Mesendoderm (in vitro differentiated cells): ENCODE measurements around the gene GCH1.
"Not testable (repeated sequence)": the region's sequence is repeated elsewhere in the genome, so short reads cannot be mapped to it uniquely, and the experiment has no call there.

Experiments
- DNase-seq: peaks from one replicate; pipeline ENCODE4 v3.0.0; 2013
- H2AK5ac ChIP-seq: 2 replicates; pipeline ENCODE4 v1.6.1; 2013; ENCODE audit warnings: low read length, inconsistent platforms
- H2BK120ac ChIP-seq: 2 replicates; pipeline ENCODE4 v1.6.1; 2013; ENCODE audit warnings: low read depth, mild to moderate bottlenecking, low read length, moderate library complexity, mixed read lengths
- H2BK15ac ChIP-seq: replicated peaks from 2 replicates; pipeline ENCODE4 v1.6.1; 2013; ENCODE audit warnings: low read depth, mild to moderate bottlenecking, moderate library complexity
- H2BK5ac ChIP-seq: 2 replicates; pipeline ENCODE4 v1.6.1; 2013; ENCODE audit warnings: low read length, inconsistent platforms
- H3K18ac ChIP-seq: 2 replicates; pipeline ENCODE4 v1.6.1; 2013; ENCODE audit warnings: mild to moderate bottlenecking, low read length, mixed read lengths
- H3K23ac ChIP-seq: one replicate; pipeline ENCODE4 v1.6.1; 2013; ENCODE audit warnings: low read length
- H3K27ac ChIP-seq: 2 replicates; pipeline ENCODE4 v1.5.1; 2013; ENCODE audit warnings: low read depth, mild to moderate bottlenecking, inconsistent platforms, low read length, moderate library complexity
- H3K27me3 ChIP-seq: 2 replicates; pipeline ENCODE4 v1.6.1; 2013; ENCODE audit warnings: low read length, control low read depth, mild to moderate bottlenecking, inconsistent platforms; ENCODE audit not compliant: insufficient read depth, poor library complexity
- H3K36me3 ChIP-seq: 2 replicates; pipeline ENCODE4 v1.6.1; 2013; ENCODE audit warnings: low read length, inconsistent platforms; ENCODE audit not compliant: control insufficient read depth, insufficient read depth
- H3K4ac ChIP-seq: one replicate; pipeline ENCODE4 v1.6.1; 2013; ENCODE audit warnings: low read depth, mild to moderate bottlenecking, low read length, moderate library complexity
- H3K4me1 ChIP-seq: 2 replicates; pipeline ENCODE4 v1.6.1; 2013; ENCODE audit warnings: low read depth, low read length, inconsistent platforms; ENCODE audit not compliant: control insufficient read depth
- H3K4me2 ChIP-seq: 2 replicates; pipeline ENCODE4 v1.6.1; 2013; ENCODE audit warnings: low read length
- H3K4me3 ChIP-seq: 2 replicates; pipeline ENCODE4 v1.5.1; 2013; ENCODE audit warnings: mild to moderate bottlenecking, low read length
- H3K56ac ChIP-seq: one replicate; pipeline ENCODE4 v1.6.1; 2013; ENCODE audit warnings: low read length
- H3K79me1 ChIP-seq: 2 replicates; pipeline ENCODE4 v1.6.1; 2013; ENCODE audit warnings: low read length, inconsistent platforms
- H3K79me2 ChIP-seq: 2 replicates; pipeline ENCODE4 v1.6.1; 2013; ENCODE audit warnings: mild to moderate bottlenecking, low read length; ENCODE audit not compliant: control insufficient read depth, insufficient read depth
- H3K9ac ChIP-seq: 2 replicates; pipeline ENCODE4 v1.6.1; 2013; ENCODE audit warnings: low read length, inconsistent platforms
- H4K5ac ChIP-seq: one replicate; pipeline ENCODE4 v1.6.1; 2013; ENCODE audit warnings: low read length
- H4K8ac ChIP-seq: one replicate; pipeline ENCODE4 v1.6.1; 2013; ENCODE audit warnings: low read depth, mild to moderate bottlenecking, control low read depth, low read length, moderate library complexity
- WGBS: extraction: QIAGEN DNeasy Blood & Tissue Kit; methylation state at CpG from one replicate; pipeline ENCODE4 v1.1.7; 2013; ENCODE audit warnings: low lambda C conversion rate, missing lambda C conversion rate; ENCODE audit not compliant: insufficient coverage; ENCODE audit errors: extremely low coverage; 5-methylcytosine and 5-hydroxymethylcytosine counted together

The GCH1 gene

DNA sequence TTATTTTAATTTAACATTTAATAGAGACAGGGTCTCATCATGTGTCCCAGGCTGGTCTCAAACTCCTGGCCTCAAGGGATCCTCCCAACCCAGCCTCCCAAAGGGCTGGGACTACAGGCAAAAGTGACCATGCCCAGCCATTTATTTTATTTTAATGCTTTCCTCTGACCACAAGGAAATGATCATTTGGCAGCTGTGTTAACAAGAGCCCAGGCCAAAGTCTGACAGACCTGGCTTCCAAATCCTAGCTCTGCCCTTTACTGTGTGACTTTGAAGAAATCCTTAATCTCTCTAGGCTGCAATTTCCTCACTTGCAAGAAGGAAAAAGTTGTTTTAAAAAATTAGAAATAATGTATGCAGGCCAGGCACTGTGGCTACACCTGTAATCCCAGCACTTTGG, 16.7 kb upstream of the GCH1 start:
- Histone ChIP-seq H3K56ac (no peak overlapping the region), H3K18ac (no peak overlapping the region), H3K27ac (no peak overlapping the region), H3K4ac (no peak overlapping the region), H4K5ac (no peak overlapping the region), H3K27me3 (no peaks in the 10 kb centered on the region), H3K36me3 (no peaks in the 10 kb centered on the region), H3K79me2 (no peaks in the 10 kb centered on the region), H3K4me3 (no peak overlapping the region), H3K23ac (no peak overlapping the region), H2BK15ac (no peak overlapping the region), H3K9ac (no peak overlapping the region), H3K79me1 (no peaks in the 10 kb centered on the region), H2BK120ac (no peak overlapping the region), H2AK5ac (no peak overlapping the region), H4K8ac (no peak overlapping the region), H3K4me2 (no peak overlapping the region), H2BK5ac (no peak overlapping the region), H3K4me1 (no peaks in the 10 kb centered on the region)
- no peak for DNase-seq

DNA sequence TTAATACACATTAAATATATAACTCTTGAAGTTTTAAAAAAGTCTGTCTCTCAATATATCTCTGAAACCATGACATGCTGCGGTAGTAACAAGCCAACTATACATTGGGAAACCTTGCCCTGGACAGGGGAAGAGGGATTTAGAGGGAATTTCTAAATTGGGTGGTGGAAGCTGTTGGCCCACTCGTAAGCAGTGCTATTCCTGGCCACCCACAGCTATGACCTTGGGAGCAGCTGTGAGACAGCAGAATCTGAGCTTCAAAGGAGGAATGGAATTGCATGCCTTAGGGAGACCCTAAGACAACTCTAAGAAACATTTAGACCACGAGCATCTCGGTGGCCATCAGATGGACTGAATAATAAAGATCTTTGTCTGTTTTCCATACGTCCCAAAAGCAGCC, 15.8 kb upstream of the GCH1 start:
- H3K79me1 ChIP-seq, result no peaks in the 10 kb centered on the region
- no peak overlapping the region for H3K56ac ChIP-seq
- H4K5ac ChIP-seq, result no peak overlapping the region
- no peak overlapping the region for H4K8ac ChIP-seq
- no peak overlapping the region for H3K18ac ChIP-seq
- no peak for DNase-seq
- no peak overlapping the region for H3K4me2 ChIP-seq
- H3K27me3 ChIP-seq, result no peaks in the 10 kb centered on the region
- H3K4ac ChIP-seq, result no peak overlapping the region
- no peaks in the 10 kb centered on the region for H3K4me1 ChIP-seq
- no peak overlapping the region for H2BK120ac ChIP-seq
- H2AK5ac ChIP-seq, result no peak overlapping the region
- H3K36me3 ChIP-seq, result no peaks in the 10 kb centered on the region
- no peak overlapping the region for H3K27ac ChIP-seq
- no peak overlapping the region for H2BK5ac ChIP-seq
- H3K23ac ChIP-seq, result peak overlapping the region; percentile 9
- no peak overlapping the region for H2BK15ac ChIP-seq
- WGBS, result no CpG with 5 or more reads among the region's 5 CpGs
- H3K79me2 ChIP-seq, result no peaks in the 10 kb centered on the region
- no peak overlapping the region for H3K4me3 ChIP-seq
- no peak overlapping the region for H3K9ac ChIP-seq

DNA sequence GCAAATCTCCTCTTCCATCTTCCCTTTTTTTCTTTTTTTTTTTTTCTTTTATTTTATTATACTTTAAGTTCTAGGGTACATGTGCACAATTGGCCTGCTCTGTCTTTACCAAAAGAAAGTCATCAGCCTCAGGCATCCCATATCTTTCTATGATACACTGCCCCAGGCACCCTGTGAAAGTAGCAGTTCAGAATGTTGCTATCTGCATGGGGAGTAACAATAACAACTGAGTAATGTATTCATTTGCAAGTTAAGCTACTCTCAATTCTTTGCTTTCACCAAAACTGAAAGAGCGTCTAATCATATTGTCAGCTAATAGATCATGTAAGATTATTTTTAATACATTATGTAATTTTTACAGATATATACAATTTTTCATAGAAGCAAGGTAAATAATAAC, 13.5 kb upstream of the GCH1 start:
- no peak overlapping the region for H4K5ac ChIP-seq
- no peak overlapping the region for H3K4me2 ChIP-seq
- no peaks in the 10 kb centered on the region for H3K36me3 ChIP-seq
- H3K4me1 ChIP-seq, result no peaks in the 10 kb centered on the region
- no peaks in the 10 kb centered on the region for H3K79me2 ChIP-seq
- H2BK15ac ChIP-seq, result no peak overlapping the region
- no peak overlapping the region for H3K56ac ChIP-seq
- no peak overlapping the region for H4K8ac ChIP-seq
- WGBS, result no CpG with 5 or more reads among the region's 1 CpG
- H3K27me3 ChIP-seq, result no peaks in the 10 kb centered on the region
- no peak overlapping the region for H3K4me3 ChIP-seq
- no peak overlapping the region for H3K4ac ChIP-seq
- no peaks in the 10 kb centered on the region for H3K79me1 ChIP-seq
- H2AK5ac ChIP-seq, result no peak overlapping the region
- no peak overlapping the region for H3K9ac ChIP-seq
- H3K18ac ChIP-seq, result no peak overlapping the region
- no peak overlapping the region for H3K23ac ChIP-seq
- no peak overlapping the region for H2BK120ac ChIP-seq
- no peak overlapping the region for H2BK5ac ChIP-seq
- no peak overlapping the region for H3K27ac ChIP-seq
- no peak for DNase-seq

DNA sequence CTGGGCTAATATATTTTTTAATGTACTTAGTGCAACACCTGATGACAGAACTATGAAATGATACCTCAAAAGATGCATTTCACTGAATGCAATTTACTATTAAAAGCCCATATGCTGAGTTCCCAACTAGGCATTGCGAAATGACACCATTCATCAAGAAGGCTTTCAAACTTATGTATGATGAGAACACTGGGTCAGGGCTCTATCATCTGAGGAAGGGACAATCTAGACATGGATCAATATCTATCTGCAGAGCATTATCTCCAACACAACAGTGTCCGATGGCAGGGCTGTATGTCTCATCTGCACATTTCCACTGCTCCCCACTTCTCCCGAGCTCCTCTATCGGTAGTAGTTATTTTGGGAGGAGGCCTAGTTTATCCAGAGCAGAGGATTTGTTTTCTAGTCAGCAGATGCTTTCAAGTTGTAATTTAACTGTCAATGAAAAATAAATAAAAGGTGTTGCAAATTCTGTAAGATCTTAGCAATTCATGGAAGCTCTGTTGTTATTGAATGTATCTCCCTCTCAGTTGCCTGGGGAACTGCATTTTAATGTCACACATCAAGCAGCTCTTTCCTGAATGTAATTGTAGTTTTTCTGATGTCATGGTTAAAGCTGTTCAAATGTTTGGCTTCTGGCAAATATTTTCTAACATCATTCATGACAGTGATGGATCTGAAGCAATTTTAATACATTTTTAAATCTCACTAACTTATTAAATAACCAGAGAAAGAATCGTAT, 7.4 kb upstream of the GCH1 start:
- H3K79me2 ChIP-seq, result no peaks in the 10 kb centered on the region
- H3K18ac ChIP-seq, result no peak overlapping the region
- H3K4me3 ChIP-seq, result no peak overlapping the region
- H3K23ac ChIP-seq, result no peak overlapping the region
- WGBS, result no CpG with 5 or more reads among the region's 5 CpGs
- H3K4ac ChIP-seq, result no peak overlapping the region
- no peak overlapping the region for H2AK5ac ChIP-seq
- no peaks in the 10 kb centered on the region for H3K4me1 ChIP-seq
- no peak for DNase-seq
- H4K8ac ChIP-seq, result no peak overlapping the region
- no peak overlapping the region for H3K56ac ChIP-seq
- H3K4me2 ChIP-seq, result no peak overlapping the region
- no peak overlapping the region for H3K27ac ChIP-seq
- no peak overlapping the region for H2BK15ac ChIP-seq
- no peaks in the 10 kb centered on the region for H3K27me3 ChIP-seq
- no peak overlapping the region for H2BK120ac ChIP-seq
- H3K9ac ChIP-seq, result no peak overlapping the region
- H4K5ac ChIP-seq, result no peak overlapping the region
- no peaks in the 10 kb centered on the region for H3K79me1 ChIP-seq
- H3K36me3 ChIP-seq, result no peaks in the 10 kb centered on the region
- no peak overlapping the region for H2BK5ac ChIP-seq

DNA sequence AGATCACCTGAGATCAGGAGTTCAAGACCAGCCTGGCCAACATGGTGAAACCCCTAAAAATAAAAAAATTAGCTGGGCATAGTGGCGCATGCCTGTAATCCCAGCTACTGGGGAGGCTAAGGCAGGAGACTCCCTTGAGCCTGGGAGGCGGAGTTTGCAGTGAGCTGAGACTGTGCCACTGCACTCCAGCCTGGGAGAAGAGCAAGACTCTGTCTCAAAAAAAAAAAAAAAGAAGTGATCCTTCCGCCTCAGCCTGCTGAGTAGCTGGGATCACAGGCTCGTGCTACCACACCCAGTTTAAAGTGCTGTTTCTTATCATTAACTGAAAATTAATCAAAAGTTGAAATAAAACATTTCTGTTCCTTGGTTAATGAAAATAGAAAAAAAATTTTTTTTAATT, 6.3 kb upstream of the GCH1 start:
- WGBS, result no CpG with 5 or more reads among the region's 4 CpGs
- not testable (repeated sequence) for H3K4me2 ChIP-seq, H2BK120ac ChIP-seq, H3K9ac ChIP-seq, H3K56ac ChIP-seq, H3K36me3 ChIP-seq, H4K8ac ChIP-seq, H2AK5ac ChIP-seq, H3K23ac ChIP-seq, H3K4ac ChIP-seq, H3K27ac ChIP-seq, H3K27me3 ChIP-seq, H4K5ac ChIP-seq, H3K18ac ChIP-seq, H2BK15ac ChIP-seq, H3K79me1 ChIP-seq, H2BK5ac ChIP-seq, DNase-seq, H3K4me1 ChIP-seq, H3K4me3 ChIP-seq, H3K79me2 ChIP-seq

DNA sequence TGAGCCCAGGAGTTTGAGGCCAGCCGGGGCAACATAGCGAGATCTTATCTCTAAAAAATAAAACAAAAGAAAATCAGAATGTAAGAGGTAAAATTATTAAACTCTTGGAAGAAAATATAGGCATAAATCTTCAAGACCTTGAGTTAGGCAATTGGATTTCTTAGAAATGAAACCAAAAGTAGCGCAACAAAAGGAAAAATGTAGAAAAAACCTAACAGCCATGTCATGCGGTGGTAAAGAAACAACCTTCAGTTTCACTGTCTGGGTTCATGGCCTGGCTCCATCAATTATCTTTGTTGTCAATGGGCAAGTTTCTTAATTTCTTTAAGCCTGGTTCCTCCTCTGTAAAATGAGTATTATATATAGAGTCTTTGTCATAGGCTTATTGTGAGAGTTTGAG, 5.6 kb upstream of the GCH1 start:
- H3K9ac ChIP-seq, result no peak overlapping the region
- no peak for DNase-seq
- H4K5ac ChIP-seq, result no peak overlapping the region
- H3K79me2 ChIP-seq, result no peaks in the 10 kb centered on the region
- H3K4me1 ChIP-seq, result no peaks in the 10 kb centered on the region
- no peak overlapping the region for H3K4ac ChIP-seq
- no peak overlapping the region for H3K4me2 ChIP-seq
- no peaks in the 10 kb centered on the region for H3K27me3 ChIP-seq
- no peak overlapping the region for H3K4me3 ChIP-seq
- no peaks in the 10 kb centered on the region for H3K79me1 ChIP-seq
- no peak overlapping the region for H4K8ac ChIP-seq
- no peak overlapping the region for H3K56ac ChIP-seq
- no CpG with 5 or more reads among the region's 4 CpGs for WGBS
- H2BK5ac ChIP-seq, result no peak overlapping the region
- H2AK5ac ChIP-seq, result no peak overlapping the region
- H3K23ac ChIP-seq, result no peak overlapping the region
- no peak overlapping the region for H3K18ac ChIP-seq
- H2BK120ac ChIP-seq, result no peak overlapping the region
- no peaks in the 10 kb centered on the region for H3K36me3 ChIP-seq
- no peak overlapping the region for H3K27ac ChIP-seq
- H2BK15ac ChIP-seq, result no peak overlapping the region
